Esophagus (tissue), 2 donors: ENCODE results near the gene RBM44. TPM values are rescaled to one million over a fixed set of nuclear protein-coding genes. Genes with fewer than 3 reads are reported as not detected.

Experiments used
- H3K27ac ChIP-seq, 2 donors: one replicate each; pipeline ENCODE4 v1.5.1; 2013; ENCODE audit warnings: low read depth in 2 of 2, mild to moderate bottlenecking in 2 of 2, inconsistent platforms in 1 of 2, low read length in 1 of 2, moderate library complexity in 1 of 2
- H3K27me3 ChIP-seq, 2 donors: one replicate each; pipeline ENCODE4 v1.6.1; 2013; ENCODE audit warnings: low read length in 2 of 2, control low read depth in 1 of 2, mild to moderate bottlenecking in 1 of 2; ENCODE audit not compliant: insufficient read depth in 2 of 2, control insufficient read depth in 1 of 2
- H3K36me3 ChIP-seq, 2 donors: one replicate each; pipeline ENCODE4 v1.6.1; 2013; ENCODE audit warnings: low read length in 1 of 2; ENCODE audit not compliant: control insufficient read depth in 2 of 2, insufficient read depth in 2 of 2
- H3K4me1 ChIP-seq, 2 donors: one replicate each; pipeline ENCODE4 v1.6.1; 2013; ENCODE audit warnings: low read length in 1 of 2; ENCODE audit not compliant: control insufficient read depth in 2 of 2, insufficient read depth in 2 of 2
- H3K4me3 ChIP-seq, 2 donors: one replicate each; pipeline ENCODE4 v1.5.1; 2013; ENCODE audit warnings: low read length in 2 of 2, mild to moderate bottlenecking in 2 of 2, low read depth in 1 of 2, moderate library complexity in 1 of 2
- H3K9me3 ChIP-seq, 2 donors: one replicate each; pipeline ENCODE4 v1.6.1; 2013; ENCODE audit warnings: mild to moderate bottlenecking in 2 of 2, low read depth in 1 of 2, low read length in 1 of 2, moderate library complexity in 1 of 2; ENCODE audit not compliant: control insufficient read depth in 2 of 2, insufficient read depth in 1 of 2
- WGBS, 2 donors: extraction: QIAGEN DNeasy Blood & Tissue Kit; methylation state at CpG; one replicate each; pipeline ENCODE4 v1.1.7; 2013; 5-methylcytosine and 5-hydroxymethylcytosine counted together
- polyA plus RNA-seq, 2 donors: library from polyadenylated mRNA; stranded (reverse); fragments of 200-250 nt; gene quantifications; one replicate each; pipeline ENCODE4 v1.2.3, GENCODE V29; 2013
- donor health status: healthy with polysubstance abuse.
- donor health status: Bipolar disorder and iron deficiency.

RBM44 gene
- polyA plus RNA-seq, 2 donors, result 0.24 to 0.37 TPM

DNA sequence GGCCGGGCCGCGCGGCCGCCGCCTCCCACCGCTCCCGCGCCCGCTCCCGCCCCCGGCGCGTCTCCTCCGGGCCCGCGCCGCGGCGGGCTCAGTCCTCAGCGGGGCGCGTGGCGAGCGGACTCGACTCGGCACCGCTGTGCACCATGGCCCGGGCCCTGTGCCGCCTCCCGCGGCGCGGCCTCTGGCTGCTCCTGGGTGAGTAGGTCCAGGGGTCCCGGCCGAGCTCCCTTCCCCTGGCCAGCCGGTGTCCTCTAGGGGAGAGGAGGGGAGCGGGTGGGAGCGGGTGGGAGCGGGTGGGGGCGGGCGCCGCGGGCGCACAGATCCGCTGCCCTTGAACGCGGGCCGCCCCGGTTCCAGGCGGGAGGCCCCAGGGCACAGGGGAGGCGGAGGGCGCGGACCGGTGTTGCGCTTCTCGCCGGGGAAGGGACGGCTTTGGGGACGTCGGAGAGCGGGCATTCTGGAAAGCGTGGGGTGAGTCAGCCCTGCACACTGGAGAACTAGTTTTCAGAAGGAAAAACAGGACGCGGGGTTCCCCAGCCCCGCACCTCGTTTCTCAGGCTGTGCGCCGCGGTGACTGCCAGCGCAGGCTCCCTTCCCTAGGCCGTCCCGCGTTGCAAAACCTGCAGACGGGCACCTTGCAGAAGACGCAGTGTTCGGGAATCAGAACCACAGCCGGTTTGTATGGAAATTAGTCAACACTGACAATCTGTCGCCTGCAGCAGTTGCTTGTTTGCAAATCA lies 61.1 kb downstream of the RBM44 start, which contains the start of gene RAMP1:
RAMP1 (plus strand) TSS at position 91 of the 740 bp plus-strand sequence; CDS start at position 144, 53 bp downstream.
- Histone ChIP-seq H3K4me3 (peak within 1 kb of the TSS; percentile 23 to 40), H3K4me1 (peaks cover 2 to 6% of the 10 kb centered on the region in 2 donors)
- 2 to 3% methylated on average over 58 to 79 of the region's 79 CpGs for WGBS, 2 donors

DNA sequence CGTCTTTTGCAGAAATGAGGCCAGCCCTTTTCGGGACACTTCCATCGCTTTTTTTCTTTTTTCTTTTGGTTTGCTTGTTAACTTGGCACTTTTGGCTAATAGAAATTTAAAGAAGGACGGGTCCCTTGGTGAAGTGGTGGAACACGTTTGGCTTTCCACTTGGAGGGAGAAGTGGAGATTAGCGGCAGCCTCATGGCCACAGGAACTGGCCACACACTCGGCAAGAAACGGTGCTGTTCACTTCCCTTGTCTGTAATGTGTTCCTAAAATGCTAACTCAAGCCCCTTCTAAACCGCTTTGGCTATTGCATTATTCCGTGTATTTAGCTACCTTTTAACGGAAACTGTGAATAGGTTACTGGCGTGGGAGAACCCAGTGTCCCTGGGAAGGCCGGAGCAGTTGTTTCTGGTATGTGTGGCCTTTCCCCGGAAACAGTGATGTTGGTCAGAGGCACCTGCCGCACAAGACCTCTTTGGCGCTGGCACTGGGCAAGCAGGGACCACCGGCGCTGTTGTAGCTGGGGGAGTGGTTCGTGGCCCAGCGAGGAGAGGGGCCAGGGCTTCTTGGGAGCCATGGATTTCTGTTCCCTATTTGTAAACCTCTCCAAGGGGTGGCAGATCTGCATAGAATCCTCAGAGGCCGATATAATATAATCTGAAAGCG lies 61.8 kb downstream of the RBM44 start:
- H3K9me3 ChIP-seq, result no peaks in the 10 kb centered on the region
- no peaks in the 10 kb centered on the region for H3K36me3 ChIP-seq
- H3K4me1 ChIP-seq, result peaks cover 5 to 7% of the 10 kb centered on the region in 2 donors
- peak overlapping the region in 1 of 2 donors; percentile 38 for H3K27ac ChIP-seq
- WGBS, 2 donors, result 49 to 64% methylated on average over 22 of the region's 22 CpGs
- H3K27me3 ChIP-seq, result no peaks in the 10 kb centered on the region
- peak overlapping the region; percentile 23 to 40 for H3K4me3 ChIP-seq

More for the DNA sequence above, 61.1 kb downstream of the RBM44 start, which contains the start of gene RAMP1:
- H3K36me3 ChIP-seq, result no peaks in the 10 kb centered on the region
- no peaks in the 10 kb centered on the region for H3K27me3 ChIP-seq
- H3K27ac ChIP-seq, result peak within 1 kb of the TSS in 1 of 2 donors; percentile 37
- H3K9me3 ChIP-seq, result no peaks in the 10 kb centered on the region

DNA sequence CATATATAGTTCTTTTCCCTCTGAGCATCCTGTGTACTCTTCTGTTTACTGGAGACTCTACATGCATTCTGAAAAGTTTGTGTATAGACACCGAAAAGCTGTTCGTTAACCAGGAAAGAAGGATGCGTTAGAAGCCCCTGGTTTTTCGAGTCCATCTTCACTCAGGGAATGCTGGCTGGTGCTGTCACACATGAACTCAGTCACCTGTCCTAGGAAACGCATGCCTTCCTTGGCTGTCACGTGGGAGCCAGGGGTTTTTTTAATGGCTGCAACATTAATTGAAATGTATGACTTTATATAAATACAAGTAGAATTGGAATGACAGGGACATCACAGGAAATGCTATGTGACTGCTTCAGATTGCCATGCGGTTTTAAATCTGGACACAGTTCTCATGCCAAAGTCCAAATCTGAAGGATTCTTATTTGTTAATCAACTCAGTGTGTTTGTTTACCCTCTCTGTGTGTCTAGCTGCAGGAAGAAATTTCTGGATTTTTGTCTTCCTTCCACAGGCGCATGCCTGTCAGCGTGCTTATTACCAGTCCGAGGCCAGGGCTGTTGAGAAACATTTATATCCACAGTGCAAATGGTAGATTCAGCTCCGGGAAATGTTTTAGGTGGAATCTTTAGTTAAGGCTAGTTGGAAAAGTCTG lies 63.4 kb downstream of the RBM44 start:
- H3K27ac ChIP-seq, result no peak overlapping the region
- WGBS, 2 donors, result 71 to 85% methylated on average over 11 of the region's 11 CpGs

GRCh38 chr2:237862528-237862895 lies 63.9 kb downstream of the RBM44 start:
- peak overlapping the region in 1 of 2 donors; percentile 22 for H3K27ac ChIP-seq
- H3K4me3 ChIP-seq, result no peak overlapping the region
- no peaks in the 10 kb centered on the region for H3K36me3 ChIP-seq
- H3K4me1 ChIP-seq, result peaks cover 5 to 7% of the 10 kb centered on the region in 2 donors
- H3K27me3 ChIP-seq, result no peaks in the 10 kb centered on the region
- 86 to 91% methylated on average over 8 of the region's 8 CpGs for WGBS, 2 donors
- no peaks in the 10 kb centered on the region for H3K9me3 ChIP-seq

More for the DNA sequence above, 63.4 kb downstream of the RBM44 start:
- H3K27me3 ChIP-seq, result no peaks in the 10 kb centered on the region
- H3K36me3 ChIP-seq, result no peaks in the 10 kb centered on the region
- peaks cover 5 to 7% of the 10 kb centered on the region in 2 donors for H3K4me1 ChIP-seq
- H3K4me3 ChIP-seq, result no peak overlapping the region
- no peaks in the 10 kb centered on the region for H3K9me3 ChIP-seq

- no peak overlapping the region for H3K4me3 ChIP-seq
- peaks cover 5 to 7% of the 10 kb centered on the region in 2 donors for H3K4me1 ChIP-seq
- no peaks in the 10 kb centered on the region for H3K36me3 ChIP-seq
- H3K9me3 ChIP-seq, result no peaks in the 10 kb centered on the region
- H3K27me3 ChIP-seq, result no peaks in the 10 kb centered on the region
- WGBS, 2 donors, result 86 to 88% methylated on average over 4 of the region's 4 CpGs
- H3K27ac ChIP-seq, result peak overlapping the region in 1 of 2 donors; percentile 3
Measured at GRCh38 chr2:237863102-237863511, 64.5 kb downstream of the RBM44 start.

DNA sequence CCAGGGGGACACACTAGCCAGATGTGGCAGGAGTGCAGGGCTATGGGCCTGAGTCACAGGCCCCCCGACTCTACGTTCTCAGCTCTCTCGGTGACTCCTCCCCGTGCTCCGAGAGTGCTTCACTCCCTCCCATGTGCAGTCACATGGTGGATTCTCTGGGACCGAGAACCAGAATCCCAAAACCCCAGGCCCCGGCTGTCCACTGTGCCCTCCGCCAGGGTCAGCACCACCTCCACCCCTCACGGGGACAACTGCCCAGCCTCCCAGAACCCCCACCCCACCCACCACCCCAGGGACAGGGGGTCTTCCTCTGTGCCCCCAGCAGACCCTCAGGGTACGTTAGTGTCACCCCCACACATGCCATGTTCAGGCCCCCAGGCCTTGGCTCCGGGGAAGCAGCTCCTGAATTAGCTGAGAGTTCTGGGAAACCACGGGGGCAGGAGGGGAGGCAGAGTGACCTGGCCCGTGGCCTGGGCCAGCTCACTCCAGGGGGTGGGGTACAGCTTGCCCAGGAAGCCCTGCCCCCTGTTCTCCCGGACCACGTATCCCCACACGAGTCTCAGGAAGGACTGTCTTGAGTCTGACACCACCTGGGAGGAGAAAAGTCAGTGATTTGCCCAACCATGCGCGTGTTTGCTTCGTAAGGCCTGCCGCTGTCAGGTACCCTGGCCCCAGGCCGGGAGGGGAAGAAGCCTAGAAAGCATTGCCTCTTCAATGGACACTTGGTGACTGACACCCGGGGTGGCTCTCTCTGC lies 65.3 kb downstream of the RBM44 start:
- 68 to 81% methylated on average over 22 of the region's 22 CpGs for WGBS, 2 donors
- no peaks in the 10 kb centered on the region for H3K36me3 ChIP-seq
- no peak overlapping the region for H3K4me3 ChIP-seq
- no peaks in the 10 kb centered on the region for H3K9me3 ChIP-seq
- H3K27ac ChIP-seq, result peak overlapping the region; percentile 27 to 31
- peaks cover 5 to 7% of the 10 kb centered on the region in 2 donors for H3K4me1 ChIP-seq
- H3K27me3 ChIP-seq, result no peaks in the 10 kb centered on the region

DNA sequence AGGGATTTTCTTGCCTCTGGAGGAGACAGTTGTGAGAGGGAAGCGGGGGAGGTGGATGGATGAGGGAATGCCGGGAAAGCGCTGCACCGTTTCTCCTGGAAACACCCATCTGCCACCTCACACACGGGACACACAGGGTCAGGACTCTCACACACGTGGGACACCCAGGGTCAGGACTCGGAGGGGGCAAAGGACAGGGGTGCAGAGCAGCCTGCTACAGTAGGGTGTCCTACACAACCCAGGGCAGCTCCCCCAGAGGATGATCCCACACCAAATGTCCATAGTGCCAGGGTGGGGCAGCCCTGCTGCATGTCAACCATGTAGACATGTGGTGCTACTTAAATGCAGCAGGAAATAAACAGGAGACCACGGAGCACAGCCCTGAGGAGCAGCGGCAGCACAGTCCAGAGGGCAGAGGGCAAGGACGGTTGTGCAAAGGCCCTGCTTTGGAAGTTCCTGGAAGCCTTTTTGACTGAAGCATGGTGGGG lies 65.9 kb downstream of the RBM44 start:
- Histone ChIP-seq H3K27me3 (no peaks in the 10 kb centered on the region), H3K9me3 (no peaks in the 10 kb centered on the region), H3K4me1 (peaks cover 5 to 7% of the 10 kb centered on the region in 2 donors), H3K36me3 (no peaks in the 10 kb centered on the region), H3K27ac (peak overlapping the region in 1 of 2 donors; percentile 20), H3K4me3 (no peak overlapping the region)
- 63 to 83% methylated on average over 10 of the region's 10 CpGs for WGBS, 2 donors

- Histone ChIP-seq H3K27ac (peak overlapping the region in 1 of 2 donors; percentile 20), H3K27me3 (no peaks in the 10 kb centered on the region), H3K36me3 (no peaks in the 10 kb centered on the region), H3K4me3 (no peak overlapping the region), H3K4me1 (peaks cover 2 to 5% of the 10 kb centered on the region in 2 donors), H3K9me3 (no peaks in the 10 kb centered on the region)
- WGBS, 2 donors, result 55 to 58% methylated on average over 9 of the region's 9 CpGs
Measured at GRCh38 chr2:237864940-237865622, 66.5 kb downstream of the RBM44 start.
